SH-SY5Y (cell line): ENCODE measurements around the gene PRSS56.

Experiments used
- GATA2 ChIP-seq: IDR thresholded peaks from 2 replicates; pipeline ENCODE4 v1.6.1; 2011; ENCODE audit warnings: mild to moderate bottlenecking, low read depth, low read length
- GATA3 ChIP-seq: IDR thresholded peaks from 2 replicates; pipeline ENCODE4 v1.6.1; 2011; ENCODE audit warnings: low read depth, mild to moderate bottlenecking, low read length, moderate library complexity

DNA sequence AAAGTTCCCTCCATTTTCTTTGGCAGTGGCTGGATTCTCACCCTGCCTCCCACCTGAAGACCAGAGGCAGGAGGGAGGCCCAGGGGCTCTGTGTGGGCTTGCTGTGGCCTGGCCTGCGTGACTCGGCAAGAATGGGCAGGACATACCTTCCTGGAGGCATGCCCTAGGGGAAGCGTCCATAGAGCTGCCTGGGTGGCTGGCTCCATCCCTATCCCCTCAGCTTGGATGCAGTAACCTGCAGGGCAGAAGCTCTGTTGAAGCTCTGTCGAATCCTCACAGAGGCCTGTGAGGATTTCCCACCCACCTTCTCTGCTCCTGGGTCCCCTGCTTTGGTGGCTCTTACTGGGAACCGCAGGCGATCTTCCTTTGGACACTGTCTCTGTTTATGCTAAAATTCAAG, 1.3 kb upstream of the PRSS56 start:
- no peak for TF ChIP-seq GATA2
- no peak for TF ChIP-seq GATA3
